ENCODE measurements around the gene ITLN2.

The ITLN2 gene

DNA sequence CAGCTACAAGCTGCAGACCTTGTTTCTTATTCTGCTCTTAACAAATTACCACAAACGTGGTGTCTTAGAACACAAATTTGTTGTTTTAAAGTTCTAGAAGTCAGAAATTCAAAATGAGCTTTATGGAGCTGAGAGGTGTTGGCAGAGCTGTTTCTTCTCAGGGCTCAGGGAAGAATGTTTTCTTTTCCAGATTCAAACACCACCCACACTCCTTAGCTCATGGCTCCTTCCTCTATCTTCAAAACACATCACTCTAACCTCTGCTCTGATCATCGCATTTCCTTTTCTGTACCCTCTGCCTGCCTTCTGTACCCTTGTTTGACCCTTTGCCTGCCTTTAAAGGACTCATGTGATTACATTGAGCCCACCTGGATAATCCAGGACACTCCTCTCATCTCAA lies 42.7 kb downstream of the ITLN2 start:
- ChIA-PET CTCF (interaction anchor here (0.6 to 0.9 kb wide), 4 partner anchors 39 to 409 kb away, joined by 3 to 5 read pairs (median 3); no protein-coding TSS in a partner anchor), POLR2A (no interaction called here)
- Histone ChIP-seq H3K36me3 (ENCODE audit: control insufficient read depth in 2 of 2, insufficient read depth in 1 of 2, low read length in 2 of 2) (no peaks in the 10 kb centered on the region), H3K27ac (ENCODE audit: extremely low read depth, low read depth, low read length) (no peak overlapping the region), H3K4me3 (ENCODE audit: low read depth, low read length) (no peak overlapping the region), H3K9me3 (ENCODE audit: control insufficient read depth, insufficient read depth, low read depth, low read length) (no peaks in the 10 kb centered on the region), H3K4me1 (ENCODE audit: control insufficient read depth, insufficient read depth, low read length) (peaks cover 4% of the 10 kb centered on the region)
- TF ChIP-seq ZNF660 (tag by site-specific recombination; IDR thresholded peaks at IDR 0.05), result no peak
- TF ChIP-seq ZNF274 (IDR thresholded peaks at IDR 0.05; ENCODE audit: low read length), result no peak
- TF ChIP-seq ZNF274 (tag by site-specific recombination; IDR thresholded peaks at IDR 0.05; ENCODE audit: borderline replicate concordance), result no peak
- no peak for TF ChIP-seq ZNF548 (tag by site-specific recombination; IDR thresholded peaks at IDR 0.05)
- no peak for TF ChIP-seq ZNF623 (tag by site-specific recombination; IDR thresholded peaks at IDR 0.05)
- TF ChIP-seq, protein P1, sequence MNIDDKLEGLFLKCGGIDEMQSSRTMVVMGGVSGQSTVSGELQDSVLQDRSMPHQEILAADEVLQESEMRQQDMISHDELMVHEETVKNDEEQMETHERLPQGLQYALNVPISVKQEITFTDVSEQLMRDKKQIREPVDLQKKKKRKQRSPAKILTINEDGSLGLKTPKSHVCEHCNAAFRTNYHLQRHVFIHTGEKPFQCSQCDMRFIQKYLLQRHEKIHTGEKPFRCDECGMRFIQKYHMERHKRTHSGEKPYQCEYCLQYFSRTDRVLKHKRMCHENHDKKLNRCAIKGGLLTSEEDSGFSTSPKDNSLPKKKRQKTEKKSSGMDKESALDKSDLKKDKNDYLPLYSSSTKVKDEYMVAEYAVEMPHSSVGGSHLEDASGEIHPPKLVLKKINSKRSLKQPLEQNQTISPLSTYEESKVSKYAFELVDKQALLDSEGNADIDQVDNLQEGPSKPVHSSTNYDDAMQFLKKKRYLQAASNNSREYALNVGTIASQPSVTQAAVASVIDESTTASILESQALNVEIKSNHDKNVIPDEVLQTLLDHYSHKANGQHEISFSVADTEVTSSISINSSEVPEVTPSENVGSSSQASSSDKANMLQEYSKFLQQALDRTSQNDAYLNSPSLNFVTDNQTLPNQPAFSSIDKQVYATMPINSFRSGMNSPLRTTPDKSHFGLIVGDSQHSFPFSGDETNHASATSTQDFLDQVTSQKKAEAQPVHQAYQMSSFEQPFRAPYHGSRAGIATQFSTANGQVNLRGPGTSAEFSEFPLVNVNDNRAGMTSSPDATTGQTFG (tag by site-specific recombination; IDR thresholded peaks at IDR 0.05; ENCODE audit: borderline replicate concordance), result no peak
- no peak for TF ChIP-seq ZNF514 (tag by site-specific recombination; IDR thresholded peaks at IDR 0.05)
- TF ChIP-seq ZNF843 (tag by site-specific recombination; IDR thresholded peaks at IDR 0.05), result no peak
- no peak for TF ChIP-seq ZNF558 (tag by site-specific recombination; IDR thresholded peaks at IDR 0.05)
- no peak for TF ChIP-seq ZNF37A (tag by site-specific recombination; IDR thresholded peaks at IDR 0.05)
- no peak for TF ChIP-seq ZNF221 (tag by site-specific recombination; IDR thresholded peaks at IDR 0.05; ENCODE audit: borderline replicate concordance)
- TF ChIP-seq KLF17 (tag by site-specific recombination; IDR thresholded peaks at IDR 0.05), result no peak

- Histone ChIP-seq H3K9me3 (ENCODE audit: control insufficient read depth, insufficient read depth, low read depth, low read length) (no peaks in the 10 kb centered on the region), H3K4me1 (ENCODE audit: control insufficient read depth, insufficient read depth, low read length) (peaks cover 4% of the 10 kb centered on the region), H3K4me3 (ENCODE audit: low read depth, low read length) (no peak overlapping the region), H3K36me3 (ENCODE audit: control insufficient read depth in 2 of 2, insufficient read depth in 1 of 2, low read length in 2 of 2) (no peaks in the 10 kb centered on the region), H3K27ac (ENCODE audit: extremely low read depth, low read depth, low read length) (no peak overlapping the region)
- TF ChIP-seq ZNF280C (tag by site-specific recombination; IDR thresholded peaks at IDR 0.05) (no peak), ZNF302 (tag by site-specific recombination; IDR thresholded peaks at IDR 0.05; ENCODE audit: low read depth) (no peak), GLI2 (tag by site-specific recombination; IDR thresholded peaks at IDR 0.05; ENCODE audit: borderline replicate concordance, low read depth) (no peak)
- CTCF ChIA-PET, result interaction anchor here (0.9 kb wide), 1 partner anchor 40 kb away, joined by 5 read pairs; no protein-coding TSS in a partner anchor
- POLR2A ChIA-PET, result no interaction called here
Observed at GRCh38 chr1:160911441-160911840, 43.2 kb downstream of the ITLN2 start.

GRCh38 chr1:160910170-160910750 lies 44.3 kb downstream of the ITLN2 start:
- Histone ChIP-seq H3K27ac (ENCODE audit: extremely low read depth, low read depth, low read length) (no peak overlapping the region), H3K4me3 (ENCODE audit: low read depth, low read length) (no peak overlapping the region), H3K36me3 (ENCODE audit: control insufficient read depth in 2 of 2, insufficient read depth in 1 of 2, low read length in 2 of 2) (no peaks in the 10 kb centered on the region), H3K9me3 (ENCODE audit: control insufficient read depth, insufficient read depth, low read depth, low read length) (no peaks in the 10 kb centered on the region), H3K4me1 (ENCODE audit: control insufficient read depth, insufficient read depth, low read length) (peaks cover 4% of the 10 kb centered on the region)
- ChIA-PET POLR2A (interaction anchor here (0.7 kb wide), 2 partner anchors 75 to 230 kb away, joined by 5 to 6 read pairs; no protein-coding TSS in a partner anchor), CTCF (no interaction called here)
- TF ChIP-seq, protein P2, sequence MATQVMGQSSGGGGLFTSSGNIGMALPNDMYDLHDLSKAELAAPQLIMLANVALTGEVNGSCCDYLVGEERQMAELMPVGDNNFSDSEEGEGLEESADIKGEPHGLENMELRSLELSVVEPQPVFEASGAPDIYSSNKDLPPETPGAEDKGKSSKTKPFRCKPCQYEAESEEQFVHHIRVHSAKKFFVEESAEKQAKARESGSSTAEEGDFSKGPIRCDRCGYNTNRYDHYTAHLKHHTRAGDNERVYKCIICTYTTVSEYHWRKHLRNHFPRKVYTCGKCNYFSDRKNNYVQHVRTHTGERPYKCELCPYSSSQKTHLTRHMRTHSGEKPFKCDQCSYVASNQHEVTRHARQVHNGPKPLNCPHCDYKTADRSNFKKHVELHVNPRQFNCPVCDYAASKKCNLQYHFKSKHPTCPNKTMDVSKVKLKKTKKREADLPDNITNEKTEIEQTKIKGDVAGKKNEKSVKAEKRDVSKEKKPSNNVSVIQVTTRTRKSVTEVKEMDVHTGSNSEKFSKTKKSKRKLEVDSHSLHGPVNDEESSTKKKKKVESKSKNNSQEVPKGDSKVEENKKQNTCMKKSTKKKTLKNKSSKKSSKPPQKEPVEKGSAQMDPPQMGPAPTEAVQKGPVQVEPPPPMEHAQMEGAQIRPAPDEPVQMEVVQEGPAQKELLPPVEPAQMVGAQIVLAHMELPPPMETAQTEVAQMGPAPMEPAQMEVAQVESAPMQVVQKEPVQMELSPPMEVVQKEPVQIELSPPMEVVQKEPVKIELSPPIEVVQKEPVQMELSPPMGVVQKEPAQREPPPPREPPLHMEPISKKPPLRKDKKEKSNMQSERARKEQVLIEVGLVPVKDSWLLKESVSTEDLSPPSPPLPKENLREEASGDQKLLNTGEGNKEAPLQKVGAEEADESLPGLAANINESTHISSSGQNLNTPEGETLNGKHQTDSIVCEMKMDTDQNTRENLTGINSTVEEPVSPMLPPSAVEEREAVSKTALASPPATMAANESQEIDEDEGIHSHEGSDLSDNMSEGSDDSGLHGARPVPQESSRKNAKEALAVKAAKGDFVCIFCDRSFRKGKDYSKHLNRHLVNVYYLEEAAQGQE (tag by site-specific recombination; IDR thresholded peaks at IDR 0.05), result no peak
- TF ChIP-seq, protein P3, sequence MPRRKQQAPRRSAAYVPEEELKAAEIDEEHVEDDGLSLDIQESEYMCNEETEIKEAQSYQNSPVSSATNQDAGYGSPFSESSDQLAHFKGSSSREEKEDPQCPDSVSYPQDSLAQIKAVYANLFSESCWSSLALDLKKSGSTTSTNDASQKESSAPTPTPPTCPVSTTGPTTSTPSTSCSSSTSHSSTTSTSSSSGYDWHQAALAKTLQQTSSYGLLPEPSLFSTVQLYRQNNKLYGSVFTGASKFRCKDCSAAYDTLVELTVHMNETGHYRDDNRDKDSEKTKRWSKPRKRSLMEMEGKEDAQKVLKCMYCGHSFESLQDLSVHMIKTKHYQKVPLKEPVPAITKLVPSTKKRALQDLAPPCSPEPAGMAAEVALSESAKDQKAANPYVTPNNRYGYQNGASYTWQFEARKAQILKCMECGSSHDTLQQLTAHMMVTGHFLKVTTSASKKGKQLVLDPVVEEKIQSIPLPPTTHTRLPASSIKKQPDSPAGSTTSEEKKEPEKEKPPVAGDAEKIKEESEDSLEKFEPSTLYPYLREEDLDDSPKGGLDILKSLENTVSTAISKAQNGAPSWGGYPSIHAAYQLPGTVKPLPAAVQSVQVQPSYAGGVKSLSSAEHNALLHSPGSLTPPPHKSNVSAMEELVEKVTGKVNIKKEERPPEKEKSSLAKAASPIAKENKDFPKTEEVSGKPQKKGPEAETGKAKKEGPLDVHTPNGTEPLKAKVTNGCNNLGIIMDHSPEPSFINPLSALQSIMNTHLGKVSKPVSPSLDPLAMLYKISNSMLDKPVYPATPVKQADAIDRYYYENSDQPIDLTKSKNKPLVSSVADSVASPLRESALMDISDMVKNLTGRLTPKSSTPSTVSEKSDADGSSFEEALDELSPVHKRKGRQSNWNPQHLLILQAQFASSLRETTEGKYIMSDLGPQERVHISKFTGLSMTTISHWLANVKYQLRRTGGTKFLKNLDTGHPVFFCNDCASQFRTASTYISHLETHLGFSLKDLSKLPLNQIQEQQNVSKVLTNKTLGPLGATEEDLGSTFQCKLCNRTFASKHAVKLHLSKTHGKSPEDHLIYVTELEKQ (tag by site-specific recombination; IDR thresholded peaks at IDR 0.05; ENCODE audit: borderline replicate concordance), result no peak
- TF ChIP-seq HOXD13 (CRISPR knock-in tag; IDR thresholded peaks at IDR 0.05; ENCODE audit: borderline replicate concordance), result no peak
